A673 (cell line): ENCODE results near the gene TMC1. TPM values are rescaled to one million over a fixed set of nuclear protein-coding genes. Genes with fewer than 3 reads are reported as not detected.

Experiments used
- BruUV-seq: library from RNA; stranded (reverse); fragments of 400-500 nt; replicated peaks from 2 replicates; lab custom pipeline; 2021; lab: Mats Ljungman, UMichigan
- CTCF ChIA-PET: fragments of 300-600 bp; sonication (Branson Sonifier 250); formaldehyde crosslinking; loops from one replicate; lab custom pipeline; 2022; ENCODE audit warnings: antibody characterized with exemption; lab: Charles Lee
- POLR2A ChIA-PET: fragments of 300-600 bp; sonication (Branson Sonifier 250); formaldehyde crosslinking; loops from one replicate; lab custom pipeline; 2022; ENCODE audit warnings: antibody characterized with exemption; ENCODE audit not compliant: low non-redundant PET; lab: Charles Lee
- DNase-seq: peaks from one replicate; pipeline ENCODE4 v3.0.0-alpha.2; 2015; ENCODE audit warnings: low spot score
- H3K27ac ChIP-seq: fragments of 200-600 bp; sonication (generic); 2 replicates; pipeline ENCODE4 v1.5.1; 2016; ENCODE audit warnings: mixed run types, low read depth, mild to moderate bottlenecking, mixed read lengths, antibody characterized with exemption, low read length; ENCODE audit not compliant: poor library complexity, severe bottlenecking
- H3K27me3 ChIP-seq: fragments of 200-600 bp; sonication (generic); replicated peaks from 2 replicates; pipeline ENCODE4 v1.6.1; 2017; ENCODE audit warnings: mixed run types, low read depth, mild to moderate bottlenecking, mixed read lengths, antibody characterized with exemption, low read length; ENCODE audit not compliant: insufficient read depth, poor library complexity
- H3K36me3 ChIP-seq: fragments of 200-600 bp; sonication (generic); 2 replicates; pipeline ENCODE4 v1.6.1; 2016; ENCODE audit warnings: mixed run types, mild to moderate bottlenecking, mixed read lengths, antibody characterized with exemption, low read length; ENCODE audit not compliant: insufficient read depth, poor library complexity, severe bottlenecking
- H3K4me1 ChIP-seq: fragments of 200-600 bp; sonication (generic); 2 replicates; pipeline ENCODE4 v1.6.1; 2017; ENCODE audit warnings: mixed run types, mild to moderate bottlenecking, mixed read lengths, antibody characterized with exemption, low read length; ENCODE audit not compliant: insufficient read depth, poor library complexity, severe bottlenecking
- H3K4me3 ChIP-seq: fragments of 200-600 bp; sonication (generic); 2 replicates; pipeline ENCODE4 v1.5.1; 2016; ENCODE audit warnings: low read depth, mixed run types, mild to moderate bottlenecking, mixed read lengths, low read length; ENCODE audit not compliant: poor library complexity, severe bottlenecking
- H3K9me3 ChIP-seq: fragments of 200-600 bp; sonication (generic); 2 replicates; pipeline ENCODE4 v1.6.1; 2016; ENCODE audit warnings: mixed run types, low read depth, mild to moderate bottlenecking, mixed read lengths, antibody characterized with exemption, low read length; ENCODE audit not compliant: poor library complexity, severe bottlenecking
- CTCF ChIP-seq: fragments of 300-800, 200-600 bp; sonication (generic); conservative IDR thresholded peaks from 2 replicates; pipeline ENCODE4 v1.5.1; 2017; ENCODE audit warnings: low read depth, mild to moderate bottlenecking, antibody characterized with exemption, low read length, moderate library complexity, mixed read lengths
- EZH2 ChIP-seq: fragments of 200-600 bp; sonication (generic); IDR thresholded peaks from 2 replicates; pipeline ENCODE4 v1.6.1; 2017; ENCODE audit warnings: borderline replicate concordance, low read depth, mild to moderate bottlenecking, mixed read lengths, antibody characterized with exemption, low read length; ENCODE audit not compliant: poor library complexity, severe bottlenecking
- intact Hi-C: fragments of 100-400 bp; cut with micrococcal nuclease; formaldehyde crosslinking; loops from one replicate; pipeline ENCODE4 v1.10.0; 2022; ENCODE audit not compliant: unreplicated experiment
- total RNA-seq: library from RNA; stranded (reverse); gene quantifications from 2 replicates; pipeline ENCODE4 v1.2.3, GENCODE V29; 2021

Gene TMC1
- total RNA-seq, 1 experiment from 2014 or later = 0.75 TPM

GRCh38 chr9:72599874-72600534 is 78.6 kb downstream of the TMC1 start:
- no peaks in the 10 kb centered on the region for H3K9me3 ChIP-seq
- no peak overlapping the region for H3K27ac ChIP-seq
- DNase-seq = no peak
- H3K36me3 ChIP-seq = no peaks in the 10 kb centered on the region
- POLR2A ChIA-PET = no interaction called here
- no peak overlapping the region for H3K4me3 ChIP-seq
- CTCF ChIA-PET = no interaction called here
- intact Hi-C loops = no loop called here
- no TSS peak for BruUV-seq
- TF ChIP-seq EZH2 = no peak
- no peaks in the 10 kb centered on the region for H3K27me3 ChIP-seq
- no peaks in the 10 kb centered on the region for H3K4me1 ChIP-seq

GRCh38 chr9:72600671-72601070 is 79.3 kb downstream of the TMC1 start:
- no TSS peak for BruUV-seq
- Histone ChIP-seq H3K36me3 (no peaks in the 10 kb centered on the region), H3K9me3 (no peaks in the 10 kb centered on the region), H3K27me3 (no peaks in the 10 kb centered on the region), H3K4me3 (no peak overlapping the region), H3K27ac (no peak overlapping the region), H3K4me1 (no peaks in the 10 kb centered on the region)
- CTCF ChIA-PET = no interaction called here
- POLR2A ChIA-PET = no interaction called here
- intact Hi-C loops = no loop called here
- no peak for TF ChIP-seq EZH2
- TF ChIP-seq CTCF = no peak
- DNase-seq = no peak

- intact Hi-C loops = no loop called here
- no peaks in the 10 kb centered on the region for H3K36me3 ChIP-seq
- no peak for DNase-seq
- CTCF ChIA-PET = no interaction called here
- POLR2A ChIA-PET = no interaction called here
- H3K9me3 ChIP-seq = no peaks in the 10 kb centered on the region
- no peak overlapping the region for H3K4me3 ChIP-seq
- no TSS peak for BruUV-seq
- TF ChIP-seq EZH2 (no peak), CTCF (no peak)
- H3K4me1 ChIP-seq = no peaks in the 10 kb centered on the region
- H3K27me3 ChIP-seq = no peaks in the 10 kb centered on the region
- H3K27ac ChIP-seq = no peak overlapping the region
Observed at GRCh38 chr9:72601615-72602014, 80.2 kb downstream of the TMC1 start.

GRCh38 chr9:72612449-72612848 is 91.0 kb downstream of the TMC1 start:
- TF ChIP-seq EZH2 (no peak), CTCF (no peak)
- H3K27ac ChIP-seq = no peak overlapping the region
- BruUV-seq = no TSS peak
- DNase-seq = no peak
- H3K4me1 ChIP-seq = no peaks in the 10 kb centered on the region
- no peaks in the 10 kb centered on the region for H3K9me3 ChIP-seq
- H3K27me3 ChIP-seq = no peaks in the 10 kb centered on the region
- intact Hi-C loops = no loop called here
- CTCF ChIA-PET = no interaction called here
- H3K36me3 ChIP-seq = no peaks in the 10 kb centered on the region
- H3K4me3 ChIP-seq = no peak overlapping the region
- POLR2A ChIA-PET = no interaction called here
